HL-60 (cell line): ENCODE results near the gene RFX7.

Source experiments
- CTCF ChIP-seq: IDR thresholded peaks from one replicate; pipeline ENCODE4 v1.5.1; 2011; ENCODE audit warnings: low read length, control low read depth, inconsistent platforms; ENCODE audit not compliant: insufficient read depth
- GABPA ChIP-seq: IDR thresholded peaks from 2 replicates; pipeline ENCODE4 v1.6.1; 2012; ENCODE audit warnings: low read depth
- POLR2AphosphoS5 ChIP-seq: IDR thresholded peaks from 2 replicates; pipeline ENCODE4 v1.6.1; 2012; ENCODE audit warnings: low read depth
- SPI1 ChIP-seq: IDR thresholded peaks from 2 replicates; pipeline ENCODE4 v1.6.1; 2012; ENCODE audit warnings: low read depth, mild to moderate bottlenecking, borderline replicate concordance
- TF ChIP-seq, protein P1 (sequence below): IDR thresholded peaks from 2 replicates; pipeline ENCODE4 v1.6.1; 2012; ENCODE audit warnings: low read depth; ENCODE audit not compliant: insufficient replicate concordance

- TF ChIP-seq, protein P1, sequence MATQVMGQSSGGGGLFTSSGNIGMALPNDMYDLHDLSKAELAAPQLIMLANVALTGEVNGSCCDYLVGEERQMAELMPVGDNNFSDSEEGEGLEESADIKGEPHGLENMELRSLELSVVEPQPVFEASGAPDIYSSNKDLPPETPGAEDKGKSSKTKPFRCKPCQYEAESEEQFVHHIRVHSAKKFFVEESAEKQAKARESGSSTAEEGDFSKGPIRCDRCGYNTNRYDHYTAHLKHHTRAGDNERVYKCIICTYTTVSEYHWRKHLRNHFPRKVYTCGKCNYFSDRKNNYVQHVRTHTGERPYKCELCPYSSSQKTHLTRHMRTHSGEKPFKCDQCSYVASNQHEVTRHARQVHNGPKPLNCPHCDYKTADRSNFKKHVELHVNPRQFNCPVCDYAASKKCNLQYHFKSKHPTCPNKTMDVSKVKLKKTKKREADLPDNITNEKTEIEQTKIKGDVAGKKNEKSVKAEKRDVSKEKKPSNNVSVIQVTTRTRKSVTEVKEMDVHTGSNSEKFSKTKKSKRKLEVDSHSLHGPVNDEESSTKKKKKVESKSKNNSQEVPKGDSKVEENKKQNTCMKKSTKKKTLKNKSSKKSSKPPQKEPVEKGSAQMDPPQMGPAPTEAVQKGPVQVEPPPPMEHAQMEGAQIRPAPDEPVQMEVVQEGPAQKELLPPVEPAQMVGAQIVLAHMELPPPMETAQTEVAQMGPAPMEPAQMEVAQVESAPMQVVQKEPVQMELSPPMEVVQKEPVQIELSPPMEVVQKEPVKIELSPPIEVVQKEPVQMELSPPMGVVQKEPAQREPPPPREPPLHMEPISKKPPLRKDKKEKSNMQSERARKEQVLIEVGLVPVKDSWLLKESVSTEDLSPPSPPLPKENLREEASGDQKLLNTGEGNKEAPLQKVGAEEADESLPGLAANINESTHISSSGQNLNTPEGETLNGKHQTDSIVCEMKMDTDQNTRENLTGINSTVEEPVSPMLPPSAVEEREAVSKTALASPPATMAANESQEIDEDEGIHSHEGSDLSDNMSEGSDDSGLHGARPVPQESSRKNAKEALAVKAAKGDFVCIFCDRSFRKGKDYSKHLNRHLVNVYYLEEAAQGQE: no peak
- TF ChIP-seq POLR2AphosphoS5: no peak
- no peak for TF ChIP-seq CTCF
- no peak for TF ChIP-seq GABPA
- no peak for TF ChIP-seq SPI1
Measured at GRCh38 chr15:56211960-56212550, 31.6 kb downstream of the RFX7 start.
